Memory B cell (primary cell): ENCODE measurements around the gene ARMS2.

Source experiments
- ATAC-seq: fragments of 150-1000 bp; cut with Tn5 transposase; 2 replicates; pipeline ENCODE4 v1.10.0; 2021; ENCODE audit warnings: low read depth, mild to moderate bottlenecking, moderate library complexity
- DNase-seq, 2 donors: peaks; one replicate each; pipeline ENCODE4 v3.0.0; 2022; ENCODE audit warnings: low spot score in 2 of 2
- H3K27ac Mint-ChIP-seq: one replicate; pipeline ENCODE4 v1.8.0; 2022; ENCODE audit warnings: mild to moderate bottlenecking, moderate library complexity, mixed read lengths
- H3K27me3 Mint-ChIP-seq: one replicate; pipeline ENCODE4 v1.8.0; 2022; ENCODE audit warnings: mixed read lengths
- H3K36me3 Mint-ChIP-seq: one replicate; pipeline ENCODE4 v1.8.0; 2022; ENCODE audit warnings: mild to moderate bottlenecking, mixed read lengths
- H3K4me1 Mint-ChIP-seq: one replicate; pipeline ENCODE4 v1.8.0; 2022; ENCODE audit warnings: mixed read lengths
- H3K4me3 Mint-ChIP-seq: one replicate; pipeline ENCODE4 v1.8.0; 2022; ENCODE audit warnings: mild to moderate bottlenecking, moderate library complexity, mixed read lengths
- H3K9me3 Mint-ChIP-seq: one replicate; pipeline ENCODE4 v1.8.0; 2022; ENCODE audit warnings: mixed read lengths

ARMS2 gene

DNA sequence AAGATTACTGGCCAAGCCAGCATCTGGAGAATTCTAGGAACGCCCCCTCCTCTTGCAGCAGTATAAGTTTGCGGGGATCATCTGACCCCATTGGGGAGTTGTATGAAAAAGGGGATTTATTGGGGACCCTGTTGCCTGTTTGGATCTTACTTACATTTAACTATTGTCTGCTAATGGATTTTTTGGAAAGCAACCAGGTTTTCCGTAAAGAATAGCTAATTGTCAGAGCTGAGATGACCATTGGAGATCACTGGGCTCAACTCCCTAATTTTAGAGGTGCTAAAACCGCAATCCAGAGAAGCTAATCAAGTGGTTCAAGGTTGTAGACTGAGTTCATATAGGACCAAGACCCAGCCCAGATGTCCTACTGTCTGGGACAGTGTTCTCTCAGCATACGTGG is 45.7 kb downstream of the ARMS2 start:
- H3K27ac Mint-ChIP-seq: no peak overlapping the region
- H3K4me3 Mint-ChIP-seq: no peak overlapping the region
- H3K27me3 Mint-ChIP-seq: peaks cover 4% of the 10 kb centered on the region
- no peaks in the 10 kb centered on the region for H3K9me3 Mint-ChIP-seq
- no peak for ATAC-seq
- H3K36me3 Mint-ChIP-seq: no peaks in the 10 kb centered on the region
- no peak for DNase-seq
- H3K4me1 Mint-ChIP-seq: no peaks in the 10 kb centered on the region

DNA sequence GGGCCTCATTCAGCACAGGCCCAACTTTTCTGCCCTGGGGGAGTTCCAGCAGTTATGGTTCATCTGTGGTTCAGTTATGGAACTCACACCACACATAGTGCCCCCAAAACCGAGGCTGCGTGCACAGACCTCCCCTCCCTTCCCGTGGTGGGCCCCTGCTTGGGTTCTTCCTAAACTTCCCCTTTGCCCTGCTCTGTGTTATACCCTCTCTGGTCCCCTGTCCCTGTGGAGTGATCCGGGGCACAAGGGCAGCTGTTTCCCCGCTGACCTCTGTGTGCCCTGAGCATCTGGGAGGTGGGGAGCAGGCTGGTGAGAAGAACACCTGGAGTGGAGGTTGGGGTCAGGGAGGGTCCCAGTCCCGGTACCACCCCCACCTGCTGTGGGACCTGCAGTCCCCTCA is 46.3 kb downstream of the ARMS2 start:
- ATAC-seq (no peak), DNase-seq (no peak)
- no peaks in the 10 kb centered on the region for H3K36me3 Mint-ChIP-seq
- H3K27me3 Mint-ChIP-seq: peaks cover 4% of the 10 kb centered on the region
- H3K4me3 Mint-ChIP-seq: no peak overlapping the region
- H3K4me1 Mint-ChIP-seq: no peaks in the 10 kb centered on the region
- H3K27ac Mint-ChIP-seq: no peak overlapping the region
- no peaks in the 10 kb centered on the region for H3K9me3 Mint-ChIP-seq

DNA sequence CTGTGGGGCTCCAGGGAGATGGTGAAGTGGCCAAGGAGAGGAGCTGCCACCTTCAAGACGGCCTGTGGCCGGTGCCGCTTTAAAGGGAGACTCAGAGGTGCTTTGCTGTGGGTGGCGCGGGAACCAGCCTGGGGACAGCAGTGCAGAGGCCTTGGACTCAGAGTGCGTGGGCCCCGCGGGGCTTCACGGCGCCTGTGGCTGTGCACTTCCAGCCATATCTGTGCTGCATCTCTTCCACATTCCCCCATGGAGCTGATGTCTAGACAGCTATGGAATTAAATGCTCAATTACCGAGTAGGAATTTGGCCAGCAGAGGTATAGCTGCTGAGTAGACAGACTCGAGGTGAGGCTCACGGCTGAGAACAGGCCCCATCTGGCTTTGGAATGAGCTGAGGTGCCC is 48.6 kb downstream of the ARMS2 start:
- ATAC-seq: no peak
- H3K27me3 Mint-ChIP-seq: peaks cover 2% of the 10 kb centered on the region
- H3K4me3 Mint-ChIP-seq: no peak overlapping the region
- no peak overlapping the region for H3K27ac Mint-ChIP-seq
- no peak for DNase-seq
- no peaks in the 10 kb centered on the region for H3K4me1 Mint-ChIP-seq
- no peaks in the 10 kb centered on the region for H3K36me3 Mint-ChIP-seq
- no peaks in the 10 kb centered on the region for H3K9me3 Mint-ChIP-seq

DNA sequence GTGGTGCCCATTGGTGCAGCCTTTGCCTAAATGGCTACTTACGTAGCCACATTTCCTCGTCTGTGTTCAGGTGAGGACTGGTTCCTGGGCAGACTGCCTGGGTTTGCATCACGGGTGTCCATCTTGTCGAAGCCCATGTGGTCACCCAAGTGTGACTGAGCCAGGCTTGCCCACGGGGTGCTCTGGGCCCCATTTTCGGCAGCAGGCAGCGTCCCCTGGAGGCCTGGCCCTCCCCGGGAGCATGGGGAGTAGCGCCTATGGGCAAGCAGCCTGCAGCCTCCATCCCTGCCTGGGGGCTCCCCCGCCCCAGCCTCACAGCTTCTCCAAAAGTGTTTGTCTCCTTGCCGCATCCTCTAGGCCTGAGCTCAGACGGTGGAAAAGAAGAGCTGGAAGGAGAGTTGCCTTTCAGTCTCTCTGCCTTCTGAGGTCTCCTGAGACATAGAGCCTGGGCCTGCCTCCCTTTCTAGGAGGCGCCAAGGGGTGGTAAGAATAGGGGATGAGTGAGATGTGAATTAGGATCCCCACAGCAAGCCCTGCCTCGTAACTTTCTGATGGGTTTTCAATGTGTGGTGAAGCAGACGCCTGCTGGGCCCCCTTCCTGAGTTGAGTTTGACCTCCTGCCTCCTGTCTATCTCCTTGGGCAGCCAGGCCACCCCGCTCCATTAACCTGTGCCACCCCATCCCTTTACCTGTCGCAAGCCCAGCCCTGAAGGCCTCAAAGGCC is 49.6 kb downstream of the ARMS2 start:
- no peak for DNase-seq

DNA sequence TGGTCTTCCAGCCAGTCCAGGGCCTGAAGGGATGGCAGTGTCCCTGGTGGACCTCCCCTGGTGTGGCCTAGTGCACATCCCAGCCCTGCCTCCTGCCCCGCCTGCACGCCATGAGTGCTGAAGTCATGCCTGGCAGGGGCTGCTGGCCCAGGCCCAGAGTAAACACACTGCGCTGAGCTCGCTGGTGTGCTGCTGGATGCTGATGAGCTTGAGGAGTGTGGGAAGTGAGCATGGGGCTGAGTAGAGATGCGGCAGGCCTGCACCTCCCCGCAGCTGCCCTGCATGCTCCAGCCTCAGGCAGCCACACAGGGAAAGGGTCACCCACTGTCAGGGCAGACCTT is 50.1 kb downstream of the ARMS2 start:
- ATAC-seq (no peak), DNase-seq (no peak)
- Mint-ChIP-seq H3K4me3 (no peak overlapping the region), H3K9me3 (no peaks in the 10 kb centered on the region), H3K36me3 (no peaks in the 10 kb centered on the region), H3K27me3 (peaks cover 2% of the 10 kb centered on the region), H3K27ac (no peak overlapping the region), H3K4me1 (no peaks in the 10 kb centered on the region)

More for the DNA sequence above, 49.6 kb downstream of the ARMS2 start:
- Mint-ChIP-seq H3K9me3 (no peaks in the 10 kb centered on the region), H3K27me3 (peaks cover 2% of the 10 kb centered on the region), H3K4me1 (no peaks in the 10 kb centered on the region), H3K36me3 (no peaks in the 10 kb centered on the region), H3K4me3 (no peak overlapping the region), H3K27ac (no peak overlapping the region)
- ATAC-seq: no peak

DNA sequence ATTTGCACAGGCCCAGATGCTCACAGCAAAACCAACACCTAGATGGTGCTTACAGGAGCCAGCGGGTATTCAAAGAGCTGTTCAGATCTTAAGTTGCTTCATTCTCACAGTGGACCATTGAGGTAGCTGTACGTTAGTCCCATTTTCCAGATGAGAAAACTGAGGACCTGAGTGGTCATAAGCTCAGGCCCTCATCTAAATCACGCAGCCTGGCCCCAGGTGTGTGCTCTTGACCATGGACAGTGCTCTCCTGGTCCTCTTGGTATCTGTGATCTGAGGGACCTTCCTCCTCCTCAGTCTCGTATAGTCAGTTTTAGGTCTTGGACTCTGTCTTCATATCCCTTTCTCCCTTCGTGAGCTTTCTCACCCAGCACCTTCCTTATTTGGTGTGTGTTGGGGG is 50.6 kb downstream of the ARMS2 start:
- no peaks in the 10 kb centered on the region for H3K36me3 Mint-ChIP-seq
- no peak overlapping the region for H3K27ac Mint-ChIP-seq
- H3K9me3 Mint-ChIP-seq: no peaks in the 10 kb centered on the region
- H3K27me3 Mint-ChIP-seq: peaks cover 2% of the 10 kb centered on the region
- no peak overlapping the region for H3K4me3 Mint-ChIP-seq
- H3K4me1 Mint-ChIP-seq: no peaks in the 10 kb centered on the region
- ATAC-seq (no peak), DNase-seq (no peak)

DNA sequence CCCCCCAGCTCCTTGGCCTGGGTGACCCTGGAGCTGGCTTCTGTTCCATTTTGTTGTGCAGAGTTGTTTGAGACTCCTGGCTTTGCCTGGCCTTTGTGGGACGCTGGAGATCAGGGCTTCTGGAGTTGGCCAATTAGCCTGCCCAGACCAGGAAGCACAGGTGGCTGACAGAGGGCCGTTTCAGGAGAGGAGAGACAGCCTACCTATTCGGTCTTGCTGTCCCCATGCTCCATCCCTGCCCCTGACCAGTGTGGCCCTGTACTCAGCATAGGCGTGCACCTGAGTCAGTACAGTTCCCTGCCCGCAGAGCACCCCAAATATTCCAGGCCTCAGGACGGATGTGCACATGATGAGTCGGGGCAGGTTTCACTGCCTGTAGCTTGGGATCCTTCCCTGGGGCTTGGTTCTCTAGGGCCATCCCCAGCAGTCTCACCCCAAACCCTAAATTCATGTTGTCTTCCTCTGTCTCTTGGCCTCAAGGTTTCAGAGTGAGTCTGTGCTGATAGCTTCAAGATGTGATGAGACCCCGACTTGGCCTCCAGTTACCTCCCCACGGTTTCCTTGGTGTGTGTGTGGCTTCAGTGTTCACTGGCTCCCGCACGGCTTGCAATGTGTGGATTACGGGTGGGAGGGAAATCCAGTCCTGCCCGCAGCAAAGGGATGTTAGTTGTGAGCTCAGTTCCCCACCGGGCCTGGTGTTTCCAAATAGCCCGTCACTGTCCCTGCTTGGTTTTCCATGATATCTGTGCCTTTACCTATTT is 51.6 kb downstream of the ARMS2 start:
- H3K27ac Mint-ChIP-seq: no peak overlapping the region
- ATAC-seq: no peak
- H3K9me3 Mint-ChIP-seq: no peaks in the 10 kb centered on the region
- H3K4me1 Mint-ChIP-seq: no peaks in the 10 kb centered on the region
- DNase-seq: no peak
- no peaks in the 10 kb centered on the region for H3K36me3 Mint-ChIP-seq
- H3K4me3 Mint-ChIP-seq: no peak overlapping the region
- H3K27me3 Mint-ChIP-seq: peaks cover 2% of the 10 kb centered on the region
